Progenitor cell of endocrine pancreas (in vitro differentiated cells): ENCODE measurements around the gene MT1X. TPM values are rescaled to one million over a fixed set of nuclear protein-coding genes. Genes with fewer than 3 reads are reported as not detected.
"Not testable (repeated sequence)": the region's sequence is repeated elsewhere in the genome, so short reads cannot be mapped to it uniquely, and the experiment has no call there.

ENCODE experiments used
- DNase-seq: peaks from one replicate; pipeline ENCODE4 v3.0.0; 2021; ENCODE audit warnings: low spot score; ENCODE audit not compliant: unreplicated experiment
- H3K27ac Mint-ChIP-seq: 2 replicates; pipeline ENCODE4 v1.8.0; 2021; ENCODE audit warnings: mild to moderate bottlenecking, moderate library complexity, mixed read lengths
- H3K27me3 Mint-ChIP-seq: 2 replicates; pipeline ENCODE4 v1.8.0; 2021; ENCODE audit warnings: mixed read lengths
- H3K36me3 Mint-ChIP-seq: 2 replicates; pipeline ENCODE4 v1.8.0; 2022; ENCODE audit warnings: mixed read lengths; ENCODE audit not compliant: insufficient read depth
- H3K4me1 Mint-ChIP-seq: 2 replicates; pipeline ENCODE4 v1.8.0; 2021; ENCODE audit warnings: low read depth, mixed read lengths
- H3K4me3 Mint-ChIP-seq: 2 replicates; pipeline ENCODE4 v1.8.0; 2021; ENCODE audit warnings: low read depth, mild to moderate bottlenecking, moderate library complexity, mixed read lengths
- H3K9me3 Mint-ChIP-seq: 2 replicates; pipeline ENCODE4 v1.8.0; 2021; ENCODE audit warnings: low read depth, mixed read lengths
- total RNA-seq: library from RNA; stranded (reverse); gene quantifications from 2 replicates; pipeline ENCODE4 v1.2.1, GENCODE V29; 2021
- TF ChIP-seq, protein P1 (sequence below): fragments of 200-600 bp; sonication (generic); IDR thresholded peaks from one replicate; pipeline ENCODE4 v1.5.0; 2021; ENCODE audit warnings: antibody characterized with exemption, mild to moderate bottlenecking; ENCODE audit not compliant: unreplicated experiment

MT1X gene
- total RNA-seq, 1 donor from 2014 or later = 6.8 TPM

DNA sequence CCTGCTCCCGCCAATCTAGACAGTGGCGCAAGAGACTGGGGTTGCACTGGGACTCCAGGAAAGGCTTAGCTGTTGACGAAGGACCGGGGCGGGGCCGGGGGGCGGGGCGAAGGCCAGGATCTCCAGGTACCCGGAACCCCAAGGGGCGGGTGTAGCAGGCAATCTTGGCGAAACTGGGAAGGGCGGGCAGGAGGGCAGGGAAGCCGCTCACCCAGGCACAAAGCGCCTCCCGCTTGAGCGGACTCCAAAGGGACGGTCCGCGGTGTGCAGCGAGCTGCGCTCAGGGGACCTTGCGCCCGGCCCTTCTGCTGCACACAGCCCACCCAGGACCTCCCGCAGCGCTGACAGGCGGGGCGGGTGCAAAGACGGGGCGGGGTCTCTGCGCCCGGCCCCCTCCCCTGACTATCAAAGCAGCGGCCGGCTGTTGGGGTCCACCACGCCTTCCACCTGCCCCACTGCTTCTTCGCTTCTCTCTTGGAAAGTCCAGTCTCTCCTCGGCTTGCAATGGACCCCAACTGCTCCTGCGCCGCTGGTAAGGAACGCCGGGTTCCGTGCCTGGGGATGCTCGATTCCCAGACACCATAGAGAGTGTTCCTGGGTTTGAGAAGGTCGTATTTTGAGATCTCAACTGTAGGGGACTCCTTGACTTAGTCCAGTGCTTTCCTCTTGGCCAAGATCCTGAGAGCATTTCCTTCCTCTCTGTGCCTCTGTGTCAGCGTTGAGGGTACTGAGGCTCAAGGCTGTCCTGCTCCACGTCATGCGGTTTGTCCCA is 24.5 kb upstream of the MT1X start, which contains the start of gene MT1F:
MT1F (plus strand) TSS at position 405 of the 772 bp plus-strand sequence; CDS start at position 505, 100 bp downstream.
- H3K4me1 Mint-ChIP-seq = peaks cover 5% of the 10 kb centered on the region
- TF ChIP-seq, protein P1, sequence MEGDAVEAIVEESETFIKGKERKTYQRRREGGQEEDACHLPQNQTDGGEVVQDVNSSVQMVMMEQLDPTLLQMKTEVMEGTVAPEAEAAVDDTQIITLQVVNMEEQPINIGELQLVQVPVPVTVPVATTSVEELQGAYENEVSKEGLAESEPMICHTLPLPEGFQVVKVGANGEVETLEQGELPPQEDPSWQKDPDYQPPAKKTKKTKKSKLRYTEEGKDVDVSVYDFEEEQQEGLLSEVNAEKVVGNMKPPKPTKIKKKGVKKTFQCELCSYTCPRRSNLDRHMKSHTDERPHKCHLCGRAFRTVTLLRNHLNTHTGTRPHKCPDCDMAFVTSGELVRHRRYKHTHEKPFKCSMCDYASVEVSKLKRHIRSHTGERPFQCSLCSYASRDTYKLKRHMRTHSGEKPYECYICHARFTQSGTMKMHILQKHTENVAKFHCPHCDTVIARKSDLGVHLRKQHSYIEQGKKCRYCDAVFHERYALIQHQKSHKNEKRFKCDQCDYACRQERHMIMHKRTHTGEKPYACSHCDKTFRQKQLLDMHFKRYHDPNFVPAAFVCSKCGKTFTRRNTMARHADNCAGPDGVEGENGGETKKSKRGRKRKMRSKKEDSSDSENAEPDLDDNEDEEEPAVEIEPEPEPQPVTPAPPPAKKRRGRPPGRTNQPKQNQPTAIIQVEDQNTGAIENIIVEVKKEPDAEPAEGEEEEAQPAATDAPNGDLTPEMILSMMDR = no peak
- DNase-seq = peak; percentile 52
- peaks cover 87% of the 10 kb centered on the region for H3K27me3 Mint-ChIP-seq
- no peaks in the 10 kb centered on the region for H3K36me3 Mint-ChIP-seq
- H3K4me3 Mint-ChIP-seq = peak within 1 kb of the TSS; percentile 84
- no peaks in the 10 kb centered on the region for H3K9me3 Mint-ChIP-seq
- H3K27ac Mint-ChIP-seq = peak within 1 kb of the TSS; percentile 75

DNA sequence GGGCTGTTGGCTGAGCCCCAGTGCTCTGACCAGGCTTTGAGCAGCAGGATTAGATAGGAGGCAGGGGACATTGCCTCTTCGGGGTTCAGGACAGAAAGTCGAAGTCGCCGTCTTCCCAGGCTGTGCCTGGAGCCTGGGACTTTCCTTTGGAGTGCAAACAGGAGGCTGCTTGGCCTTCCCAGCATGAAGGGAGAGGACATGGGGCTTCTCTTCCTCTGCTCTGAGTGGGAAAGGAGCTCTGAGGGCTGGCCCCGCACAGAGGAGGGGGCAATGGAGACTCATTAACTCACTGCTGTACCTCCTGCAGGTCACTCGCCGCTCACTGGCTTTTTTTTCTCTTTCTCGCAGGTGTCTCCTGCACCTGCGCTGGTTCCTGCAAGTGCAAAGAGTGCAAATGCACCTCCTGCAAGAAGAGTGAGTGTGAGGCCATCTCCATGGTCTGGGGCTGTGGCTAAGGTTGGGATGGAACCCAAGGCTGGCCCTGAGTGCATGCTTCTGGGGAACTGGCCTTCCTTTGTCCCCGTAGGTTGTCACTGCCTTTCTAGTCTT is 23.9 kb upstream of the MT1X start:
- Mint-ChIP-seq H3K4me3 (peak overlapping the region; percentile 84), H3K9me3 (no peaks in the 10 kb centered on the region), H3K36me3 (no peaks in the 10 kb centered on the region), H3K4me1 (peaks cover 5% of the 10 kb centered on the region), H3K27me3 (peaks cover 85% of the 10 kb centered on the region), H3K27ac (no peak overlapping the region)
- TF ChIP-seq, protein P1 = no peak
- DNase-seq = no peak

DNA sequence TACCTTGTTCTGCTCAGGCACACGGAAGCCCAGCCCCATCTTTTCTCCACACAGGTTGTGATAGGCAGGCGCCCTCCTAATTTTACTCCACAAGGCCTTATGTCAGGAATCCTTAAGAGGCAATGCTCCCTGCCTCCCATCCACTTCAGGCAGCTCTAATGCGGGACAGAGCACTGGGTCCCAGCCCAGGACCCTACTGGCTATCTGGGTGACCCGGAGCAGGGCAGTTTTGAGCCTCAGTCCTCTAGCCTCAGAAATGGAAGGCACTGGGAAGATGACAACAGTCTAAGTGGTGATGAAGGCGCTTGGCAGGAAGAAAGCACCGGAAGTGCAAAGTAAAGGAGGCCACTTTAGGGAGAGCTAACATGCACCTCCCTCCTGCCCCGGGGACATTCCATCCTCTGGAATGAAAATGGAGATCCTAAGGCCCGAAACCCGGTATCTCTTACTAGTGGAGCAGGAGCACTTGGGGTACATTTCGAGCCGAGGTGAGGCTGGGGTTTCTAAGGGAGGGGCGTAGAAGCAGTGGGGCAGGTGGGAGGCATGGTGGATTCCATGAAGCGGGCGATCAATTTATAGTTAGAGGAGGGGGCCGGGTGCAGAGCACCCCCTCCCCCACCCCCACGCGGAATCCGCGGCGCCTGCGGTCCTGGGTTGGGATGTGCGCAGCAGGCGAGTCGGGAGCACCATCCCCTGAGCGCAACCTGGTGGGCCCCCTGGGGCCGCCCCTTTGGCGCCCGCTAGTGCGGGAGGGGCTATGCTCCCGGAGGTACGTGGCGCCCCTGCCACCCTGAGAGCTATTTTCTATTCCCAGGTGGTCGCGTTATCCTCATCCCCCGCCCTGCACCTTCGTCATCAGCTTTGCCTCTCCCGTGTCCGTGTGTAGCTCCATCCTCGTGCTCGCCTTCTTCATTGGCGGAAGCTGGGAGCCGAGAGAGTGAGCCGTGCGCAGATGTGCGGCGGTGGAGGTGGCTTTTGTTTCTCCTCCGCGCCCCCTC is 19.6 kb upstream of the MT1X start:
- Mint-ChIP-seq H3K36me3 (no peaks in the 10 kb centered on the region), H3K27ac (no peak overlapping the region), H3K4me3 (no peak overlapping the region), H3K27me3 (peaks cover 97% of the 10 kb centered on the region), H3K9me3 (no peaks in the 10 kb centered on the region), H3K4me1 (peaks cover 5% of the 10 kb centered on the region)
- TF ChIP-seq, protein P1 = no peak
- DNase-seq = no peak

DNA sequence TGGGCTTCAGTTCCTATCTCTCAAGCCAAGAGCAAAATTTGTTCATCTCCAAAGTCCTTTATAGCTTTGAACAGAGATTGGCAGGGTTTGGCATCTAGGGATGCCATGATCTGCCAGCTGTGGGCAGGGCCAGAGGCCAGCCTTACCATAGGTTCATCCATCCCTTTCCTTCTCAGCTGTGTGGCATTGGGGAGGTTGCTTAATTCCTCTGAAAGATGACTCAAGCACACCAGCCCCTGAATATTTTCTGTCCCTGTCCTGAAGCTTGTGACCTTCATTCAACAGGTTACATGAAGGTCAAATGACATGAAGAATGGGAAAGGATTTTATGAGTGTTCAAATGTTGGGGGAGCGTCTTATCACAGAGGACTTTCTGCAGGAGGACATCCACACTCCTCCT is 17.8 kb upstream of the MT1X start:
- H3K27me3 Mint-ChIP-seq = peaks cover 97% of the 10 kb centered on the region
- no peak overlapping the region for H3K27ac Mint-ChIP-seq

DNA sequence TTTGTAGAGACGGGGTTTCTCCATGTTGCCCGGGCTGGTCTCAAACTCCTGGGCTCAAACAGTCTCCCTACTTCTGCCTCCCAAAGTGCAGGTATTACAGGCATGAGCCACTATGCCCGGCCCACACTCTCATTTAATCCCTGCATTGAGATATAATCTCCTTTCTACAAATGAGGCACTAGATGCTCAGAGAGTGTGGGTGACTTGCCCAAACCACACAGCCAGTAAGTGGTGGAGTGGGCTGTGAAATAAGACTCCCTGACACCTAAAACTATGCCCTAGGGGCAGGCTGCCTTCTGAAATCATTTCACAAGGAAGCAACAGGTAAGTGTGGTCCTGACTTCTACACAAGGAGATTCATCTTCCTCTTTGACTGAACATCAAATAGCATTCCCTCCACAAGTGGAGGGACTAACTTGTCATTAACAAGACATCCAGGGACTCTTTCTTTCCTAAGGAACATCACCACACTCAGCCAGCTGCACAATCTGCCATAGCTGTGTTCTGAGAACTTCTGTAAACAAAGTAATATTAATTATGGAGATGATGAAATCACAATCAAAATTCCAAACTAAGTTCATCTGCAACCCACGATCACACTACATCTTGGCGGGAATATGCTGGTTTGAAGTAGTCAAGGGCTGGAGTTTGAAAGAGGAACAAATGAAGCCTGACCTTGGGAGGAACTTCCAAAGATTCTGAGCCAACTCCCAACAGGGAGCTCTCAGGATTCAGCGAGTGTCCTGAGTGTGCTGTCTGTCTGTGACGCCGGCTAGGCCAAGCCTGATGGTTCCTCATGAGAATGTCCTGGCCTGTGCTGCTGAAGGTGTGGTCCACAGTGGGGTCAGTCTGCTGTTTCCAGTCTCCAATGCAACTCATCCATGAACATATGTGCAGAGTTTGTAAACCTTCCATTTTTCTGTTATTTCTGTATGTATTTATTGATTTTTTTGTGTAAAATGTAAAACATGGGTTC is 16.7 kb upstream of the MT1X start:
- not testable (repeated sequence) for H3K4me3 Mint-ChIP-seq, DNase-seq, H3K36me3 Mint-ChIP-seq, H3K27ac Mint-ChIP-seq, H3K4me1 Mint-ChIP-seq, H3K9me3 Mint-ChIP-seq
- peaks cover 97% of the 10 kb centered on the region for H3K27me3 Mint-ChIP-seq

More for the DNA sequence above, 17.8 kb upstream of the MT1X start:
- H3K4me1 Mint-ChIP-seq = no peaks in the 10 kb centered on the region
- TF ChIP-seq, protein P1 = no peak
- no peak overlapping the region for H3K4me3 Mint-ChIP-seq
- DNase-seq = no peak
- no peaks in the 10 kb centered on the region for H3K9me3 Mint-ChIP-seq
- no peaks in the 10 kb centered on the region for H3K36me3 Mint-ChIP-seq
